HUES64 (cell line): ENCODE measurements around the gene ARHGEF28. TPM values are rescaled to one million over a fixed set of nuclear protein-coding genes. Genes with fewer than 3 reads are reported as not detected.

Experiments
- H3K27ac ChIP-seq: 2 replicates; pipeline ENCODE4 v1.7.0; 2013; ENCODE audit warnings: low read depth, low read length, inconsistent platforms
- H3K27me3 ChIP-seq: 2 replicates; pipeline ENCODE4 v1.6.1; 2013; ENCODE audit warnings: mild to moderate bottlenecking, low read length; ENCODE audit not compliant: insufficient read depth
- H3K36me3 ChIP-seq: 2 replicates; pipeline ENCODE4 v1.6.1; 2013; ENCODE audit warnings: mild to moderate bottlenecking, low read length; ENCODE audit not compliant: insufficient read depth
- H3K4me1 ChIP-seq: 2 replicates; pipeline ENCODE4 v1.6.1; 2013; ENCODE audit warnings: mild to moderate bottlenecking, low read length, moderate library complexity; ENCODE audit not compliant: insufficient read depth
- H3K4me3 ChIP-seq: 2 replicates; pipeline ENCODE4 v1.5.1; 2013; ENCODE audit warnings: mild to moderate bottlenecking, low read length, moderate library complexity
- H3K9ac ChIP-seq: 2 replicates; pipeline ENCODE4 v1.6.1; 2013; ENCODE audit warnings: mild to moderate bottlenecking, low read depth, low read length
- H3K9me3 ChIP-seq: 2 replicates; pipeline ENCODE4 v1.6.1; 2013; ENCODE audit warnings: low read depth, low read length; ENCODE audit not compliant: insufficient read depth
- WGBS: fragments of 150-250, 120-280 bp; methylation state at CpG from one replicate; pipeline ENCODE4 v1.1.7; 2013; ENCODE audit warnings: missing lambda C conversion rate; 5-methylcytosine and 5-hydroxymethylcytosine counted together
- polyA plus RNA-seq, 2 experiments: library from polyadenylated mRNA; stranded (reverse); fragments of 50-300 nt; gene quantifications; one replicate each; pipeline ENCODE4 v1.2.3, GENCODE V29; 2013

Gene ARHGEF28, protein sequence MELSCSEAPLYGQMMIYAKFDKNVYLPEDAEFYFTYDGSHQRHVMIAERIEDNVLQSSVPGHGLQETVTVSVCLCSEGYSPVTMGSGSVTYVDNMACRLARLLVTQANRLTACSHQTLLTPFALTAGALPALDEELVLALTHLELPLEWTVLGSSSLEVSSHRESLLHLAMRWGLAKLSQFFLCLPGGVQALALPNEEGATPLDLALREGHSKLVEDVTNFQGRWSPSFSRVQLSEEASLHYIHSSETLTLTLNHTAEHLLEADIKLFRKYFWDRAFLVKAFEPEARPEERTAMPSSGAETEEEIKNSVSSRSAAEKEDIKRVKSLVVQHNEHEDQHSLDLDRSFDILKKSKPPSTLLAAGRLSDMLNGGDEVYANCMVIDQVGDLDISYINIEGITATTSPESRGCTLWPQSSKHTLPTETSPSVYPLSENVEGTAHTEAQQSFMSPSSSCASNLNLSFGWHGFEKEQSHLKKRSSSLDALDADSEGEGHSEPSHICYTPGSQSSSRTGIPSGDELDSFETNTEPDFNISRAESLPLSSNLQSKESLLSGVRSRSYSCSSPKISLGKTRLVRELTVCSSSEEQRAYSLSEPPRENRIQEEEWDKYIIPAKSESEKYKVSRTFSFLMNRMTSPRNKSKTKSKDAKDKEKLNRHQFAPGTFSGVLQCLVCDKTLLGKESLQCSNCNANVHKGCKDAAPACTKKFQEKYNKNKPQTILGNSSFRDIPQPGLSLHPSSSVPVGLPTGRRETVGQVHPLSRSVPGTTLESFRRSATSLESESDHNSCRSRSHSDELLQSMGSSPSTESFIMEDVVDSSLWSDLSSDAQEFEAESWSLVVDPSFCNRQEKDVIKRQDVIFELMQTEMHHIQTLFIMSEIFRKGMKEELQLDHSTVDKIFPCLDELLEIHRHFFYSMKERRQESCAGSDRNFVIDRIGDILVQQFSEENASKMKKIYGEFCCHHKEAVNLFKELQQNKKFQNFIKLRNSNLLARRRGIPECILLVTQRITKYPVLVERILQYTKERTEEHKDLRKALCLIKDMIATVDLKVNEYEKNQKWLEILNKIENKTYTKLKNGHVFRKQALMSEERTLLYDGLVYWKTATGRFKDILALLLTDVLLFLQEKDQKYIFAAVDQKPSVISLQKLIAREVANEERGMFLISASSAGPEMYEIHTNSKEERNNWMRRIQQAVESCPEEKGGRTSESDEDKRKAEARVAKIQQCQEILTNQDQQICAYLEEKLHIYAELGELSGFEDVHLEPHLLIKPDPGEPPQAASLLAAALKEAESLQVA (N-terminal part only)
- polyA plus RNA-seq (2013, experiment 1 of 2), result 0.20 TPM
- polyA plus RNA-seq (2013, experiment 2 of 2), result 0.70 TPM

DNA sequence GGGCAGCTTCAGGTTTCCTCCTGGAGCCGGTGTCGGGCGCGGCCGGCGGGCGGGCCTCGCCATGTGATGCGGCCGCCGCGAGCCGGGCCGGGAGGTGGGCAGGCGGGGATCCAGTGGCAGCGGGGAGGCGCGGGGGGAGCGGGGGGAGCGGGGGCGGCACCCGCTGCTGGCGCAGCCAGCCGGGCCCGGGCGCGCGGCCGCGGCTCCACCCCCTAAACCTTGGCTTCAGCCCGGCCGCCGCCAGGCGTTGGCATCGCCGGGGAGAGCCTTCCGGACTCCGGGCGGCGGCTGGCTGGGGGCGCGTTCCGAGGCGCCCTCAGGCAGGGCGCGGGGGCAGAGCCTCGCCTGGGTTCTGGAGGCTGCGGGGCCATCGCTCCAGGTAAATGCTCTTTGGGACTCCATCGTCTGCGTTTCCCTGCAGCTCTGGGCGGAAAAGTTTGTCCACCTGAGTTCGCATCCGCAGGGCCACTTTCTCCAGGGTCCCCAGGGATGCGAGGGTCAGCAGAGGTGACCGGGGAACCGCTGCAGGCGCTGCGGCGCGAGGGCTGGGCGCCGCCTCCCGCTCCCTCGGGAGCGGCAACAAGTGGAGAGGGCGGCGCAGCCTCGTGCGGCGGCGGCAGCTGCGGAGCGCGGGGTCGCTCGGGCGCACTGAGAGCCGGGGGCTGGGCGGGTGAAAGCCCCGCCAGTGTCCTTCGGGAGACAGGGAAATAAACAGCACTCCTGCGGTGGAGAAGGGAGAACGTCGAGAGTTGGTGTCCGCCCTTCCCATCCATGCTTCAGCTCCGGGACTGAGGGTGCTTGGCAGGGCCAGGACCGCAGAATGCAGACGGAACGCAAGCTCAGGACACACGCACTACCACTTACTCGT lies at the start of gene ARHGEF28:
Gene ARHGEF28 (plus strand): TSS at position 253 of the 868 bp plus-strand sequence. CDS start 58,656 bp downstream, outside the sequence.
- no peaks in the 10 kb centered on the region for H3K36me3 ChIP-seq
- no peak within 1 kb of the TSS for H3K27ac ChIP-seq
- H3K4me1 ChIP-seq, result peaks cover 19% of the 10 kb centered on the region; the same call in 1 of the 2 replicates
- peaks cover 57% of the 10 kb centered on the region for H3K27me3 ChIP-seq
- no peaks in the 10 kb centered on the region for H3K9me3 ChIP-seq
- 2% methylated on average over 92 of the region's 92 CpGs for WGBS
- peak within 1 kb of the TSS; percentile 45; the same call in 1 of the 2 replicates for H3K9ac ChIP-seq
- H3K4me3 ChIP-seq, result peak within 1 kb of the TSS; percentile 78

DNA sequence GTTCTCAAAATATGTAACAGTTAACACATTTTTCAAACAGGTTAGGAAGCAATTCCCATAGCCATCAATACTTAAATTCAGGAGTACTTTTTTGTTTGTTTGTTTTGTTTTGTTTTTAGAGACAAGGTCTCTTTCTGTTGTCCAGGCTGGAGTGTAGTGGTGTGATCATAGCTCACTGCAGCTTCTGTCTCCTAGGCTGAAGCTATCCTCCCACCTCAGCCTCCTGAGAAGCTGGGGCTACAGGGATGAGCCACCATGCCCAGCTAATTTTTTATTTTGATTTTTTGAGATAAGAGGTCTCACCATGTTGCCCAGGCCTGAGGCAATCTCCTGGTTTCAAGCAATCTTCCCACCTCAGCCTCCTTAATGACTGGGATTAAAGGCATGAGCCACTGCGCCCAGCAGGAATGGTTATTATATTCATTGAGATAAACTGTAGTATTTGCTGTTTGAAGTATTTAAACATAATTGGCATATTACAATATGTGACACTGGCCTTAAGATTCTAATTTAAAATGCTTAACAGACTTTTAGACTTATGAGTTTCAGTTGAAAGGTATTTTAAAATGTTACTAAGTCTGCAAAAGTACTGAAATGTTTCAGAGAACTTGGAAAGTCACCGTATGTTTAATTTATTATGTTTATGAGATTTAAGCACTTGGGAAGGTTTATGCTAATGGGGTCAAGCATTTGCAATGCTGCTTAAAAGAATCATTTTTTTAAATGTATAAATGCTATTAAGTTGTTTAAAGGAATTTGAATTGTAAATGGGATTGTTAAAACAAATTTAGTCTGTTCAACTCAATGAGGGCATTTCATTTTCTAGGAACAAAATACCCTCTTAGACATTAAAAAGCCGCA lies 43.5 kb upstream of the ARHGEF28 start:
- H3K36me3 ChIP-seq, result peaks cover 61% of the 10 kb centered on the region

DNA sequence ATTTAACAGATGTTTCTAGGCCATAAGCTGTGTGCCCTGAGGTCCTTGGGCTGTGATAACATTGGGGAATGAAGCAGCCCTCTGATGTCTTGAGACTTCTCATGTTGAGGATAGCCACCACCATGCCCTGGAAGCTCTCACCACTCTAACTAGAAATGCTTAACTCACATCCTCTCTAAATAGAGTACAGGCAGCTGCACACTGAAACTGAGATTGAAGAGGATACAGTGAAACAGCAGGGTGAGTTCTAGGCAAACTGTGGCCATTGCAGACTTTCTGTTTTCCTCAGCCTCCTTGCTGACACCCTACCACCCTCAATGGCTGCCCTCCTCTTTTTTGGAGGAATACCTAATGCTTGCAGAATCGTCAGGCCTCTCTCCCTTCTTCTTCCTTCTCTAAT lies 38.1 kb upstream of the ARHGEF28 start:
- no peak overlapping the region for H3K4me3 ChIP-seq
- no peaks in the 10 kb centered on the region for H3K27me3 ChIP-seq
- no peak overlapping the region for H3K9ac ChIP-seq
- H3K9me3 ChIP-seq, result no peaks in the 10 kb centered on the region
- peaks cover 7% of the 10 kb centered on the region; the same call in 1 of the 2 replicates for H3K36me3 ChIP-seq
- no peaks in the 10 kb centered on the region for H3K4me1 ChIP-seq
- WGBS, result 70% methylated on average over 1 of the region's 1 CpG
- H3K27ac ChIP-seq, result no peak overlapping the region

More for the DNA sequence above, 43.5 kb upstream of the ARHGEF28 start:
- Histone ChIP-seq H3K9me3 (no peaks in the 10 kb centered on the region), H3K27me3 (no peaks in the 10 kb centered on the region), H3K27ac (no peak overlapping the region), H3K9ac (no peak overlapping the region), H3K4me3 (no peak overlapping the region), H3K4me1 (no peaks in the 10 kb centered on the region)
- WGBS, result 65% methylated on average over 3 of the region's 3 CpGs

DNA sequence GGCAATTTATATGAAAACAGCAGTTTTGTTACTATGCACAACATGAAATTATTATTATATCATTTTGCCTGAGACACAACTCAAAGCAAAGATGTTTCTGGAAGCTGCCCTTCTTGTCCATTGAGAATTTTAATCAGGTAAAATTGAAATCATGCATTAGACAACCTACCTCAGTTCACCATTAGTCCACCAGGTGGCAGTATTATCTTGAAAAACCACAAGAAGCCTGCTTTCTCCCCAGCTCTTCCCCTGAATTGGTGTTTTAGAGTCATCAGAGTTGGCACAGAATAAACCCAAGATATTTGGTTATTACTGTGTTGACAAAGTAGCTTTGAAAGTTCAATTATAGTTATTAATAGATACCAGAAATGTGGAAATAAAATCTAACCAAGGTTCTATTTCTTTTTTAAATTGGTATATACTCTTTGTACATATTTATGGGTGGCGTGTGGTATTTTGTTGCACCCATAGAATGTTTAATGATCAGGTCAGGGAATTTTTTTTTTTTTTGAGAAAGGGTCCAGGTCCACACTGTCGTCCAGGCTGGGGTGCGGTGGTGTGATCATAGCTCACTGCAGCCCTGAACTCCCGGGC lies 34.8 kb upstream of the ARHGEF28 start:
- Histone ChIP-seq H3K27me3 (no peaks in the 10 kb centered on the region), H3K9me3 (no peaks in the 10 kb centered on the region), H3K4me1 (no peaks in the 10 kb centered on the region), H3K27ac (no peak overlapping the region), H3K9ac (no peak overlapping the region), H3K4me3 (no peak overlapping the region), H3K36me3 (no peaks in the 10 kb centered on the region)
- WGBS, result 83% methylated on average over 4 of the region's 4 CpGs

DNA sequence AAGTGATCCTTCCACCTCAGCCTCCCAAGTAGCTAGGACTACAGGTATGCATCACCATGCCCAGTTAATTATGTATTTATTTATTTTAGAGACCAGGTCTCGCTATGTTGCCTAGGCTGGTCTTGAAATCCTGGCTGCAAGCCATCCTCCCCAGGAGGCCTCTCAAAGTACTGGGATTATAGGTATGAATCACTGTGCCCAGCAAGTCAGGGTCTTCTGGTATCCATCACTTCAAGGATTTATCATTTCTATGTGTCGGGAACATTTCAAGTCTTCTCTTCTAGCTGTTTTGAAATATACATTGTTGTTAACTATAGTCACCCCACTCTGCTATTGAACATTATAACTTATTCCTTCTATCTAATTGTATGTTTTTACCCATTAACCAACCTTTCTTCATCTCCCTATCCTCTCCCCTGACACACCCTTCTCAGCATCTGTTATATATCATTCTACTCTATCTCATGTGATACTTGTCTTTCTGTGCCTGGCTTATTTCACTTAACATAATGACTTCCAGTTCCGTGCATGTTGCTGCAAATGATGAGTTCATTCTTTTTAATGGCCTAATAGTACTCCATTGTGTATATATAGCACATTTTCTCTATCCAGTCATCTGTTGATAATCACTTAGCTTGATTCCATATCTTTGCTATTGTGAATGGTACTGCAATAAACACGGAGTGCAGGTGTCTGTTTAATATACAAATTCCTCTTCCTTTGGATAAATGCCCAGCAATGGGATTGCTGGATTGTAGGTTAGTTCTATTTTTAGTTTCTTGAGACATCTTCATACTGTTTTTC lies 34.1 kb upstream of the ARHGEF28 start:
- H3K9me3 ChIP-seq, result no peaks in the 10 kb centered on the region
- H3K27me3 ChIP-seq, result no peaks in the 10 kb centered on the region
- 66% methylated on average over 3 of the region's 4 CpGs for WGBS
- H3K36me3 ChIP-seq, result no peaks in the 10 kb centered on the region
- H3K4me3 ChIP-seq, result no peak overlapping the region
- no peak overlapping the region for H3K27ac ChIP-seq
- H3K9ac ChIP-seq, result no peak overlapping the region
- H3K4me1 ChIP-seq, result no peaks in the 10 kb centered on the region

DNA sequence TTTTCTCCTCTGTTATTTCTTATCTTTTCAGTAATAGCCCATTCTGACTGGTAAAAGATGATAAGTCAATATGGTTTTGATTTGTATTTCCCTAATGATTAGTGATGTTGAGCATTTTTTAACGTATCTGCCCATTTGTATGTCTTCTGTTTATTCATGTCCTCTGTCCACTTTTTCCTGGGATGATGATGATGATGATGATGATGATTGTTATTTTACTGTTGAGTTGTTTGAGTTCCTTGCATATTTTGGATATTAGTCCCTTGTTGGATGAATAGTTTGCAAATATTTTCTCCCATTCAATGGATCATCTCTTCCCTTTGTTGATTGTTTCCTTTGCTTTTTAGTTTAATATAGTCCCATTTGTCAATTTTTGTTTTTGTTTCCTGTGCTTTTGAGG lies 33.4 kb upstream of the ARHGEF28 start:
- Histone ChIP-seq H3K4me3 (no peak overlapping the region), H3K36me3 (no peaks in the 10 kb centered on the region), H3K9me3 (no peaks in the 10 kb centered on the region), H3K27ac (no peak overlapping the region), H3K9ac (no peak overlapping the region), H3K27me3 (no peaks in the 10 kb centered on the region), H3K4me1 (no peaks in the 10 kb centered on the region)
- WGBS, result 97% methylated on average over 1 of the region's 1 CpG

DNA sequence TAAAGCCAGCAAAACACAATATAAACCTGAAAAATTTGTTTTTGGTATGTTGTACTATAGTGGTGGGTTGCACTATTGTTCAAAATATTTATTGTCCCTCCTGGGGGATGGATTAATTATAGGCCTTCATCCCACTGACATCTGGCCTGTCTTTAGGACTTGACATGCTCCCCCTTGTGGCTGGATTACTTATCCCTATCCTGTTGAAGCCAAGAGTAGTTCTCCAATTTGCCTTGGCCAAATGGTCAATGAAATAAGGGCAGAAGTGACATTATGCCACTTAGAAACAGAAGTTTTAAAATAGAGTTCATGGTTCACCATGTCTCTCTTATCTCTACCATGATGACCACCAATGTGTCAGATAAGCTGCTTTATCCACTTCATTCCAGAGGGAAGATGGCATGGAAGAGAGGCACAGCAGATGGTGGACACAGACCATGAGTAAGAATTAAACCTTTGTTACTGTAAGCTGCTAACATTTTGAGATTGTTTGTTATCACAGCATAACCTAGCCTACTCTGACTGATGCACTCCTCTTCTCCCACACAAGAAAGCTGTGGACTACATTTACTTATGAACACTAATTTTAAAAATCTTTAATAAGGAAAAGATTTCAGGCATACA lies 29.2 kb upstream of the ARHGEF28 start:
- no peak overlapping the region for H3K9ac ChIP-seq
- H3K27me3 ChIP-seq, result no peaks in the 10 kb centered on the region
- H3K36me3 ChIP-seq, result no peaks in the 10 kb centered on the region
- no peak overlapping the region for H3K27ac ChIP-seq
- no peak overlapping the region for H3K4me3 ChIP-seq
- no peaks in the 10 kb centered on the region for H3K4me1 ChIP-seq
- 0 out of 2 replicates have a peak, but pooled peaks cover 3% of the 10 kb centered on the region for H3K9me3 ChIP-seq

DNA sequence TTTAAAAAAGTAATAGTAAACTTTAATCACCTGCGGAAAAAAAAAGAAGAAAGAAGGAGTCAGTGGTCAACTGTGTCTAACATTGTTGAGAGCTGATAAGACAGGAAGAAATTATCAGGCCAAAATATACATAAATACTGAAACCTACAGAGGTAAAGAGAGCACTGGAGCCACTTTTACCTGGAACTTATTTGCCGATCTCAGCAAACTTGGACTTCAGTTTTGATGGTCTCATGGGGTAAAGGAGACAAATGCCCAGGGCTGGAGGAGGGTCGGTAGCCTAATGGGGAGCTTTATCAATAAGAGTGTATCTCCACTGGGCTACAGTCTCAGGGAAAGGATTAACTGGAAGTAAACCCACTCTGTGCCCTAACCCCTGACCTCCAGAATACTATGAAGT lies 26.6 kb upstream of the ARHGEF28 start:
- WGBS, result 91% methylated on average over 2 of the region's 3 CpGs

More for the DNA sequence above, 26.6 kb upstream of the ARHGEF28 start:
- Histone ChIP-seq H3K27ac (no peak overlapping the region), H3K27me3 (no peaks in the 10 kb centered on the region), H3K9me3 (0 out of 2 replicates have a peak, but pooled peaks cover 5% of the 10 kb centered on the region), H3K4me1 (no peaks in the 10 kb centered on the region), H3K9ac (no peak overlapping the region), H3K4me3 (no peak overlapping the region), H3K36me3 (no peaks in the 10 kb centered on the region)
